HG03025 (cell line): ENCODE measurements around the gene ALPI.
"Not testable (repeated sequence)": the region's sequence is repeated elsewhere in the genome, so short reads cannot be mapped to it uniquely, and the experiment has no call there.

Experiments
- ATAC-seq: cut with Tn5 transposase; IDR thresholded peaks from one replicate; pipeline ENCODE4 v1.9.1; 2021; ENCODE audit warnings: mild to moderate bottlenecking, moderate library complexity; ENCODE audit not compliant: unreplicated experiment, low FRiP score

Gene ALPI

DNA sequence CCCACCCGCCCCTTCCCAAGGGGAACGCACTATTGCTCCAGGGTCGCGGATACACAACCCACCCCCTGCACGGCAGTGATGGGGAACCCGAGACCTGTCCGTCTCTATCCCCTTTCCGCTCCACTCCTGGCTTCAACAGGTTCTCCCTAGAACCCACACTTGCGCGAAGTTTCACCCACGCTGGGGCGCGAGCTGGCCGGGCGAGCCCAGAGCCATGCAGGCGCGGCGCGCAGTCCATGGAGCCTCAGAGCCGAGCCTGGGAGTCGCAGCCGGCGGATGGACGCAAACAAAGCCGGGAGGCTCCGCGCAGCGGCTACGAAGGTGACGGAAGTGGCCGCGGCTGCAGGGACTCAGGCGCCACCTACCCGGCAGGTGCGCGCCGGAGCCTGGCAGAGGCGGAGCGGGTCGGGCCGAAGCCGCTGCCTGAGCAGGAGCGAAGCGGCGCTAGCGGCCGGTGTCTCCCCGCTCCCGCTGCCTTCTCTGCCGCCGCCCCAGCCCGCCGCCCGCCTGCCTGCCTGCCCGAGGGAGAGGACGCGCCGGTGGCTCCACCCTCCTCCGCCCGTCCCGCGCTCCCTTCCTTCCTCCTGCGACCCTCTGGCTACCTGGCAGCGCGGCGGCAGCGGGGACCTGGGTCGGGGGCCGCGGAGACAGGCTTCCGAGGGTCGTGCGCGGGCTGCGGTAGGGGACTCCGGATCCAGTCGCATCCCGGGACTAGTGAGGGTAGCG is 35.3 kb upstream of the ALPI start:
- no peak for ATAC-seq

DNA sequence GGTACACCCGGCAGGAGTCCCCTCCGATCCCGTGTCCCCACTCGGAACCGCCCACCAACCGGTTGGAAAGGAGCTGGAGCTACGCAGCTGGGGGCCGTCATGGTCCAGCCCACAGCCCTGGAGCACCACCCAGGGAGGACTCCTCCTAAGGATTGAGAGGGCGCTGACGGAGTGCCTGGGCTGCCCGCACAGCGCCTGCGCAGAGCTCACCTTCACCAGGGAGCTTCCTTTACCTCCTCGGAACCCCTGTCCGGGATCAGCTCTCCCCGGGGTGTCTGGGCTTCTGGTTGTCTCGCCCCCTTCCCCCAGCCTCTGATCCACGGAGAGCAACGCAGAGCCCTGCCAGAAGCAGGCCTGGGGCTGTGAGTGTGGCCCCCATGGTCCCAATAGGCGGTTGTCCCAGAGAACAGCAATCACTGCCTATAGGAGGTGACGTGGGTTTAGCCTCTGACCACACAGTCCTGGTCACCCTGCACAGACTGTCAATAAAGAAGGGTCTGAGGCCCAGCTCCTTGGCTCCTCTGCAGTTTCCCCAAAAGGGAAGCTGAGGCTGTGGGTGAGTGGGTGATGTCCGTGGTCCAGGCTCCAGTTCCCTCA is 34.7 kb upstream of the ALPI start:
- ATAC-seq = no peak

DNA sequence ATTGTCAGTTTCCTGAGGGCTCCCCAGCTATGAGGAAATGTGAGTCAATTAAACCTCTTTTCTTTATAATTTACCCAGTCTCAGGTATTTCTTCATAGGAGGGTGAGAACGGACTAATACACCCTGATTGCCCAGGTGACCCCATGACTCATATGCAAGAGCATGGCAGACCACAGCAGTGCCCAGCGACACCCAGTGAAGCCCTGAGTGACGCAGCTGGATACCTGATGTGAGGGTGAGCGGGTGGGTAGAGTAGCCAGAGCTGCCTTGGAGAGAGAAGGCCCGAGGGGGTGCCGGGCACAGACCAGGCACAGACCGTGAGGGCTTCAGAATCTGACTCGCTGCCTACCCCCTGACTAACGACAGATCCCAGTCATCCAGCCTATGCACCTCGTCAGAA is 33.9 kb upstream of the ALPI start:
- no peak for ATAC-seq

DNA sequence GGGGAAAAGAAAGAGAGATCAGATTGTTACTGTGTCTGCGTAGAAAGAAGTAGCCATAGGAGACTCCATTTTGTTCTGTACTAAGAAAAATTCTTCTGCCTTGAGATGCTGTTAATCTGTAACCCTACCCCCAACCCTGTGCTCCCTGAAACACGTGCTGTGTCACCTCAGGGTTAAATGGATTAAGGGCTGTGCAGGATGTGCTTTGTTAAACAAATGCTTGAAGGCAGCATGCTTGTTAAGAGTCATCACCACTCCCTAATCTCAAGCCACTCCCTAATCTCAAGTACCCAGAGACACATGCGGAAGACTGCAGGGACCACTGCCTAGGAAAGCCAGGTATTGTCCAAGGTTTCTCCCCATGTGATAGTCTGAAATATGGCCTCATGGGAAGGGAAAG is 33.0 kb upstream of the ALPI start:
- not testable (repeated sequence) for ATAC-seq

DNA sequence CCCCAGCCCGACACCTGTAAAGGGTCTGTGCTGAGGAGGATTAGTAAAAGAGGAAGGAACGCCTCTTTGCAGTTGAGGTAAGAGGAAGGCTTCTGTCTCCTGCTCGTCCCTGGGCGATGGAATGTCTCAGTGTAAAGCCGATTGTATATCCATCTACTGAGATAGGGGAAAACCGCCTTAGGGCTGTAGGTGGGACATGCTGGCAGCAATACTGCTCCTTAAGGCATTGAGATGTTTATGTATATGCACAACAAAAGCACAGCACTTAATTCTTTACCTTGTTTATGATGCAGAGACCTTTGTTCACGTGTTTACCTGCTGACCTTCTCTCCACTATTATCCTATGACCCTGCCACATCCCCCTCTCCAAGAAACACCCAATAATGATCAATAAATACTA is 32.5 kb upstream of the ALPI start:
- ATAC-seq = not testable (repeated sequence)

DNA sequence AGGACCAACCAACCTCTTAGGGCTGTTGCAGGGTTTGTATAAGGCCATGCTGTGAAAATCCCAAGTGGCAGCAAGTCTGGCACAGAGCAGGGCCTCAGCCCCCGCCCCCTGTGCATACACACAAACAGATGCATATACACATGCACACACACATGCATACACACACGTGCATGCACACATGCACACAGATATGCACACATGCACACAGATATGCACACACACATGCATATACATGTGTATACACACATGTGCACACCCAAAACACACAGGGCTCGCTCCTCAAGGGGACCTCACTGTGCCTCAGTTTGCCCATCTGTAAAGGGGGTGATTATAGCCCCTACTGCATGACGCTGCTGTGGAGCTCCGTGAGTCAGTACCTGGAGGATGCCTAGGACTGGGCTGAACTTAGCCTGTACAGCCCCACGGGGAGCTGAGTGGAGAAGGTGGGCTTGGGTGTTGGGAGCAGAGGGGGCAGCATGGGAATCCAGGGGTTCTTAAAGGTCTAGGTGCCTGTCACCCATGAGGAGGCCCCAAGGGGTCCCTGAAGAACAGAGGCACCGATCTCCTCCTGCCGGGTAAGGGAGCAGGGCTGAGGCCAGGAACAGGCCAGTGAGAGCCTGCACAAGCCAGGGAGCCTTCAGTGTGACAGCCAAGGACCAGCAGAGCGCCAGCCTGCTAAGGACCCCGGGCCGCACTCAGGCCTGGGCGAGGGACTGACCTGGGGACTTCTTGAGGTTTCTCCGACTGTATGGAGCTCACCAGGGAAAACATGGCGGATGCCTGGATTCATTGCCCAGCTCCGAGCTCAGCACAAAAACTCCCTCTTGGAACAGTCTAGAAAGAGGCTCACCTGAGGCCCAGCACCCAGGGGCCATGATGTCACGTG is 24.0 kb upstream of the ALPI start:
- ATAC-seq = no peak

DNA sequence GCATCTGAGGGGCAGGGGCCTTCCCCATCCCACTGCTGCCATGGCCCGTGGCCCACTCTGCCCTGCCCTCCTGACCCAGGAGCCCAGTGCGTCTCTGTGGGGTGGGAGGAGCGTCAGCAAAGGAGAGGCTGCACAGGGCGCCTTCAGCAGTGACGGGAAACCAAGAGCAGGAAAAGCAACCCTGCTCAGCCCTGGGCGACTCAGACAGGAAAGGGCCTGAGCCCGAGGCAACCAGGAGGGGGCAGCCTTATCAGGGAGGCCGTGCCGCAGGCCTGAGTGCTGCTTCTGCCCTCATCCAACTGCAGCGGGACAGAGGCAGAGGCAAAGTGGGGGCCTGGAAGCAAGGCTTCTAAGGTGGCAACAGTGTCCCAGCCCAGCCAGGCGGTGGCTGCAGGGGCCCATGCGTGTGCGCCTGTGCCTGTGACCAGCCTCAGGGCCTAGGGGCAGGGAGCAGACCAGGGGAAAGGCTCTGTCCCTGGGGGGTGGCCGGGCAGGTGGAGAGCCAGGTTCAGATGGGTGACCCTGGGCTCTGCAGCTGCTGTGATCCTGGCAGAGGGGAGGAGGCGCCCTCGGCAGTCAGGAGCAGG is 23.3 kb upstream of the ALPI start:
- no peak for ATAC-seq

DNA sequence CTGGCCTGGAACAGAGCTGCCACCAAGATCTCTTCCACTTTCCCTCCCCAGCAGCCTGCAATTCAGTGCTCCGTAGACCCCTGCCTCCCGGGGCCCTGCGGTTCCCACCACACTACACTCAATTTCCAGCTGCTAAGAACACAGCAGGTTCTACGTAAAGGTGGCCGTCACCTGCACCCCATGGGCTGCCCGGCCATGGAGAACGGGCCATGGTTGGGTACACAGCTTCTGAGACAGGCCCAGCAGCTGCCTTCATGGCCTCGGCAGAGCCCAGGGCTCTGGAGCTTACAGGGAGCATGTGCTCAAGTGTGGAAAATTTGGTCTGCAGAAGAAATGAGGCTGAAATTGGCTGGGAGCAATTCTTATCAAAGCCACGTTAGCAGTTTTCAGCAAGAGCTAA is 22.3 kb upstream of the ALPI start:
- not testable (repeated sequence) for ATAC-seq

DNA sequence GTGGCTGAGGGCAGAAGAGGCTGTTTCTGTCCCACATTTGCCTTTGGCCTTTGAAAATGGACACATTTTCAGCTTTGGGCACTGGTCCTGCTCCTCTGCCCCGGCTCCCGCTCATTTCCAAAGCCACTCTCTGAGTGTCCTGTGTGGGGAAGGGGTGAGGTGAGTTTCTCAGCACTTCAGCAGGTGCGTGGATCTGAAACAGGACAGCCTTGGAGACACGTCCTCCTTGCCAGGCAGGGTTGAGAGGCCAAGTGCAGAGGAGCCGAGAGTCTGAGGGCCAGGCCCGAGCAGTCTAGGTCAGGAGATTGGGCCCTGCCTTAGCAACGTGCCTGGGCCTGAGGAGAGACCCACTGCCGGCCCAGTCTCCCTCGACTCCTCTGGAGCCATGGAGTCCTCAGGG is 21.9 kb upstream of the ALPI start:
- ATAC-seq = no peak

DNA sequence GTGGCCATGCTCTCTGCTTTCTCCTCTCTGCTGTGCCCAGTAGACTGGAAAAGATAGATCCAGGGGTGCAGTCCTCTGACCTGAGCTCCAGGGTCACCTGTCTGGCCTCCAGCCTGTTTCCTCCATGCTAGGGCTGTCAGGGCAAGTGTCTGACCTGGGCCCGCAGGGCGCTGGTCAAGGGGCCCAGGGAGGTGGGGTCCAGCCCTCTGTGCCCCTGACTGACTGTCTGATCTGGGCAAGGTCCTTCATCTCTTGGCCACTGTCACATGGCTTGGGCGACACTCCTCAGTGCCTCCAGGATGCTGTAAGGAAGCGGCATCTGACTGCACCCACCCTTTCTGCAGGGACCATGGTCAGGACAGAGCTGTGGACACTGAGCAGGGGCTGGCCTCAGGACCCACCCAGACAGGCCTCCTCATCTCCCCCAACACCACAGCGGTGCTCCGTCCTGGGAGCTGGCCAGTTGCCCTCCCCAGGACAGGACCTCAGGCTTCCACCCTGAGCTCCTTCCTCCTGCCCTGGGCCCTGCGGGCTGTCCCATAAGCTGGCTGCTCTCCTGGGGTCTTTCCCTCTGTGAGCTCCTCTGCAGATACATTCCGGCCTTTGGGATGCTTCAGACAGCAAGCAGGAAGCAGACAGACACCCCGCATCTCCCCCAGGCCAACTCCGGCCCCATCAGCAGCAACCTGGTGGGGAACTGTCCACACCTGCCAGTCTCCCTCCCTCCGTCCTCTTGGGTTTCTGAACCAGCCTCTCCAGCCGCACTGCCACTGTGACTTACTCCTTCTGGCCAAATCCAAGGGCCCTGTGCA is 21.2 kb upstream of the ALPI start:
- no peak for ATAC-seq

DNA sequence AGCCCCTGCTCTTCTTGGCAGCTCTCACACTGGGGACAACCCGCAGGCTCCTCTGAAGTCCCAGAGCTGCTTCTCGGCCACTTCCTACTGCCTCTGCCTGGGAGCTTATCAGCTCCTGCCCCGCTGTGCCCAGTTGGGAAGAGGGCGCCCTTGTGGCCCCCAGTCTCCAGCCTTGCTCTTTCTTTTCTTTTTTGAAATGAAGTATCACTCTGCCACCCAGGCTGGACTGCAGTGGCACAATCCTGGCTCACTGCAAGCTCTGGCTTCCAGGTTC is 20.6 kb upstream of the ALPI start:
- ATAC-seq = no peak

DNA sequence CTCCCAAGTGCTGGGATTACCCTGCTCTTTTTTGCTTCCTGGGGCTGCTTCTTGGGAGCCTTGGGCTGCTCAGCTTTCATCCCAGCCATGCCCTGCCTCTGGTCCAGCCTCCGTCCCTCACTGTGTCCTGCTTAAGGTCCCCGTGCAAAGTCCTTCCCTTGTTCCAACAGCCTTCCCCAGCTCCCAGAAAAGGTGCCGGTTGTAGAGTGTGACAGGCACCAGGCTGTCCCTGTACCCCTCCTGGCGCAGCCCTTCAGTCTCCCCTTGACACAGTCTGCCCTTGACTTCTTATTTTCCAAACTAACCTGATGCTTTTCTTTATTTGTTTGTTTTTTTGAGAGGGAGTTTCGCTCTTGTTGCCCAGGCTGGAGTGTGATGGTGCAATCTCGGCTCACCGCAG is 20.1 kb upstream of the ALPI start:
- no peak for ATAC-seq

DNA sequence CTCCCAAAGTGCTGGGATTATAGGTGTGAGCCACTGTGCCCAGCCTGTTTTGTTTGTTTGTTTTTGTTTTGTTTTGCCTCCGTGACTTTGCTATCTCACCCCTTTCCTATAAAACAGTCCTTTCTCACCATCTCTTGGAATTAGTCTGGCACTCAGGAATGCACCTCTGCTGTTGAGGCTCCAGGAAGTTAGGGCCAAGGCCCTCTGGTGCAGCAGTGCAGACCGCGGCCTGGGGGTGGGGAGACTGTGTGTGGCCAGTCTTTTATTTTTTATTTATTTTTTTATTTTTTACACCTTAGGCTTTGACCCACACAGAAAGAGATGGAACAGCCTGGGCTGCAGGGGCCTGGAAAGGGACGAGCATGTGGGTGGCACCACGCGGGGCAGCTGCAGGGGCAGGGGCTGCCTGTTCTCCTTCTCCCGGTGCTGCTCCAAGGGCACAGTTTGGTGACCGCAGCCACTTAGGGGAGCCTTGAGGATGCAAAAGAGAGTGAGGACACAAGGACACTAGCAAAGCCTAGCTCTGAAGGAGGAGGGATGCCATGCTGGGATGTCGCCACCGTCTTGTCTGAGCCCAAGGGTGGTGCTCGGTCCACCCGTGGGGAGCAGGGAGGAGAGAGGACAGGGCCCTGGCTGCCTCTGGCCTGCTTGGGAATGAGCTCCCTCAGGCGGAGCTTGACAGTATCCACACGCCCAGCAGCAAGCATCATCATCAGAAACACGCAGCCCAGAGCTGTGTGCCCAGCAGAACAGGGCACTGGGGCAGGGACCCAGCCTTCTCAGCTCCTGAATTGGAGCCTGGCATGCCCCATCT is 19.4 kb upstream of the ALPI start:
- ATAC-seq = no peak

DNA sequence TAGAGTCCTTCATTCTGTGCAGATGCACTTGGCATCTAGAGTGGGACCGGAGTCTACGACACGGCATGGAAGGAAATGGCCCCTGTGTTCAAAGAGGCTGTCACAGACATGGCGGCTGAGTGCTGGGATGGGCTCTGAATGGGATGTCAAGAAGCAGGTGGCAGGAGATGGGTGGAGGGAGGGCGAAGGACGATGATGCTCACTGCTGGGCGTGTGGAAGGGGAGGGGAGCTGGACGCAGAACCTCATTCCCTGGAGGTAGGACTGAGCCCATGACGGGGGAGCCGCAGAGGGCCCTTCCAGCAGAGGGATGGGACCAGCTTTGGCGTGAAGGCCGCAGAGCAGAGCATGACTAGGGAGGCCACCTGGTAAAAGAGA is 18.8 kb upstream of the ALPI start:
- ATAC-seq = no peak

DNA sequence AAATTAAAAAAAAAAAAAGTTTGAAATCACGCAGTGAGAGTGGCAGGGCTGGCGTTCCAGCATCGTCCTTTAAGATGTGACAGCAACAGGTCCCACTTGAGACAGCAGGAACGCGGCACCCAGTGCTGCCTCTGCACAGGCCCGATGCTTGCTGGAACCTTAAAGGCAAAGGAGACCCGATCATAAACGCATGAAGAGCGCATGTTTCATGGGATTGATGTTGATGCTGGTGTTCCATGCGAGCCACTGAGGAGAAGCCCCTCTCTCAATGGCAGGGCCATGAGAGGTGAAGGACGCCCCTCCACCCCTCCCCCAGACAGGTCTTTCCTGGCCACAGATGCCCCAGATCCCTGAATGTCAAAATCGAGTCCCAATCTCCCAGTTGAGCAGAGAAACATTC is 17.9 kb upstream of the ALPI start:
- no peak for ATAC-seq

DNA sequence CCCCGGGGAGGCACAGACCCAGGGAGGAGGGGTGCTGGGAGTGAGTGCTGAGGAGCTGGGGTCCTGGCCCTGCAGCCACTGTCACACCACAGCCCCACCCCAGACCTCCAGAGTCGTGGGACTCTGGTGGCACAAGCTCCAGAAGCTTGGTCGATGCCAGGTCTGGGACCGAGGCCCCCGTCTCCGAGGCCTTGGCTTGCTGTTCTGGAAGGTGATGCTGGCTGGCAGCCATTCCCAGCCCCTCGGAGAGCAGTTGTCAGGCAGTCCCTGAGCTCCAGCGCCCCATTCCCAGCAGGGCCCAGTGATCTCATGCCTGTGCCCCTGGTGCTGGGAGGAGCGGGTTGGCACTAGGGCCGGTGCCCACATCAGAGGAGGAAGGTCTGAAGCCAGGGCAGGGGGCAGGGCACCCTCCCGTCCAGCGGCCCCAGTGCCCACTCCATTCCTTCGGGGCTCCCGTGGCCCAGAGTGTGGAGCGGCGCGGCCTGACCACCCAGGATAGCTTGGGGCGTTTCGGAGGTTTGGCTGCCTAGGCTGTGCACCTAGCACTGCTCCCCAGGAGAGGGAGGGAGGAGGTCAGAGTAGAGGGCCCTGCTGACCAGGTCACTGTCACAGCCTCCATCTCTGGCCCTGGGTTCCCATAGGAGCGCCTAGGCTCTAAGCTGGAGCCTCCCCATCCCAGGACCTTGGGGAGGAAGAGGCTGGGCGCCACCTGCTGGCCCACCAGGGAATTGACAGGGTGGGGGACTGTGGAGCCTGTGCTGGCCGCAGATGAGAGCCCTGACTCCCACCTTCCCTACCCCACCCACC is 16.8 kb upstream of the ALPI start:
- ATAC-seq = no peak

DNA sequence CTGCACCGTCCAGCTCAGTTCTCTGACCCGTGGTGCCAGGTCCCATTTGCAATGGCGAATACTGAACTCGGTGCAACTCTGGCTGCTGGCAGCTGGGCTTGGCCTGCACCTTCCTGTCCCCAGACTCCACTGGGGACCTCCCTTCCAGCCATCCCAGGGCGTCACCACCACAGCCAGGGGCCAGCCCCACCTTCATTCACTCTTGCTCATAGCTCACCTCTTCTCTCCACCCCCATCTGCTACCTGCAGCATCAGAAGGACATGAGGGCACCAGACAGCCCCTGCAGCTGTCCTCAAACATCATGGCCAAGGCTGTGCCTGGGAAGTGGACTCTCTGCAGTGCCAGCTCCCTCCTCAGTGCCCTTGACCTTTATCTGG is 16.2 kb upstream of the ALPI start:
- ATAC-seq = no peak

DNA sequence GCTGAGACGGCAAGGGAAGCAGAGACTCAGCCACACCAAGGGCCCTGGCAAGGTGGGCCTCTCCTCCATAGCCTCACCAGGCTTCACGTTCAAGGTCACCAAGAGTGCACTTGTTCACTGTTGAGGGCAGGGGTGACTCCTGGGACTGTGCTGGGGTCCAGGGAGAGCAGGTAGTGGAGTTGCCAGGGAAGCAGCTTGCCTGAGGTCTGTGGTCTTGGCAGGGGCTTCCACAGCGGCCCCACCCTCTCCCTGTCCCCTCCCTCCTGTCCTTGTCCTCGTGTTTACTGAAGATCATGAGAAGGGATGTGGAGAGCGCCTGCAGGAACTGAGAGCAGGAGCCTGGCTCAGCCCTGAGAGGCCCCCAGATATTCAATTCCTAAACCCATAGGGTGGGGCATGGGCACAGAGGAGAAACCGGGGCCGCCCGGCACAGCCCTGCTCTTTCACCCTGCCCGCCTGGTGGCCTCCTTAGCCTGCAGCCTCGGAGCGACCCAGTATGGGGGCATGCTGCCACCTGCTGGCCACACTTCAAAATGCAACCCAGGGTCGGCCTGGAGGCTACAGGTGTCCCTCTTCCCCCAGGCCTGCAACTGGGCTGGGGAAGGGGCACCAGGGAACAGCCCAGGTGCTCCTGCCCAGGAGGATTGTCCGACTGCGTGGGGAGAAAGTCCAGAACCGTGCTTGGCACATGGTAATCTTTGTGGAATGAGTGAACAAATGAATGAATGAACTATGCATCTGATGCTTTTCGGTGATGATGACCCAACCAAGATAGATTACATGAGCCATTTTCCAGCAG is 15.5 kb upstream of the ALPI start:
- ATAC-seq = not testable (repeated sequence)
